Activated B cell treated with CpG ODN at 0.5 μM for 24 hours (primary cell): ENCODE measurements around the gene B3GNT7. TPM values are rescaled to one million over a fixed set of nuclear protein-coding genes. Genes with fewer than 3 reads are reported as not detected.
A peak's percentile ranks its signal among the peaks of the same experiment; 100 is the strongest.

Experiments used
- ATAC-seq: fragments of 200-7000 bp; cut with Tn5 transposase; one replicate; pipeline ENCODE4 v1.10.0; 2021; ENCODE audit warnings: low read depth, mild to moderate bottlenecking, moderate library complexity
- CTCF ChIA-PET: fragments of 350-600 bp; sonication (Branson Sonifier 250); formaldehyde crosslinking; loops from one replicate; lab custom pipeline; 2021; ENCODE audit warnings: antibody characterized with exemption; lab: Charles Lee
- POLR2A ChIA-PET: fragments of 350-600 bp; sonication (Branson Sonifier 250); formaldehyde crosslinking; loops from one replicate; lab custom pipeline; 2021; ENCODE audit warnings: antibody characterized with exemption; lab: Charles Lee
- DNase-seq: peaks from one replicate; pipeline ENCODE4 v3.0.0; 2022
- H3K27ac Mint-ChIP-seq: one replicate; pipeline ENCODE4 v1.8.0; 2020; ENCODE audit warnings: mixed read lengths
- H3K27me3 Mint-ChIP-seq: one replicate; pipeline ENCODE4 v1.8.0; 2021; ENCODE audit warnings: mixed read lengths
- H3K36me3 Mint-ChIP-seq: one replicate; pipeline ENCODE4 v1.8.0; 2021; ENCODE audit warnings: low read depth, mixed read lengths
- H3K4me1 Mint-ChIP-seq: one replicate; pipeline ENCODE4 v1.8.0; 2021; ENCODE audit warnings: mixed read lengths
- H3K4me3 Mint-ChIP-seq: one replicate; pipeline ENCODE4 v1.8.0; 2020; ENCODE audit warnings: mild to moderate bottlenecking, mixed read lengths
- H3K9me3 Mint-ChIP-seq: one replicate; pipeline ENCODE4 v1.8.0; 2020; ENCODE audit warnings: mixed read lengths
- CTCF ChIP-seq: fragments of 200-600 bp; IDR thresholded peaks from one replicate; pipeline ENCODE4 v1.8.0; 2022; ENCODE audit warnings: antibody characterized with exemption, mild to moderate bottlenecking
- intact Hi-C: fragments of 100-400 bp; cut with micrococcal nuclease; formaldehyde crosslinking; loops from one replicate; pipeline ENCODE4 v1.15.1; 2024
- total RNA-seq: library from RNA; stranded (reverse); gene quantifications from 2 replicates; pipeline ENCODE4 v1.2.3, GENCODE V29; 2022

The B3GNT7 gene
- total RNA-seq, 1 donor from 2014 or later: 24.4 TPM

- H3K27me3 Mint-ChIP-seq: no peaks in the 10 kb centered on the region
- H3K4me3 Mint-ChIP-seq: no peak overlapping the region
- ATAC-seq (no peak), DNase-seq (no peak)
- peaks cover 28% of the 10 kb centered on the region for H3K4me1 Mint-ChIP-seq
- CTCF ChIA-PET: no interaction called here
- H3K9me3 Mint-ChIP-seq: no peaks in the 10 kb centered on the region
- intact Hi-C loops: no loop called here
- TF ChIP-seq CTCF: no peak
- POLR2A ChIA-PET: no interaction called here
- H3K36me3 Mint-ChIP-seq: no peaks in the 10 kb centered on the region
- no peak overlapping the region for H3K27ac Mint-ChIP-seq
These were observed 35.1 kb upstream of the B3GNT7 start for GRCh38 chr2:231360401-231360800.

GRCh38 chr2:231360881-231361371 lies 34.6 kb upstream of the B3GNT7 start:
- intact Hi-C loops: no loop called here
- DNase-seq: no peak
- Mint-ChIP-seq H3K9me3 (no peaks in the 10 kb centered on the region), H3K27me3 (no peaks in the 10 kb centered on the region), H3K27ac (no peak overlapping the region), H3K4me3 (no peak overlapping the region), H3K36me3 (no peaks in the 10 kb centered on the region), H3K4me1 (peaks cover 28% of the 10 kb centered on the region)
- no peak for ATAC-seq
- CTCF ChIA-PET: interaction anchor here (1.5 kb wide), 1 partner anchor 62 kb away, joined by 6 read pairs; no protein-coding TSS in a partner anchor
- no peak for TF ChIP-seq CTCF
- POLR2A ChIA-PET: no interaction called here

GRCh38 chr2:231361701-231362554 lies 33.6 kb upstream of the B3GNT7 start:
- H3K9me3 Mint-ChIP-seq: no peaks in the 10 kb centered on the region
- ATAC-seq (peak; percentile 90), DNase-seq (peak; percentile 20)
- no peak for TF ChIP-seq CTCF
- peak overlapping the region; percentile 59 for H3K27ac Mint-ChIP-seq
- H3K4me1 Mint-ChIP-seq: peaks cover 28% of the 10 kb centered on the region
- no peaks in the 10 kb centered on the region for H3K36me3 Mint-ChIP-seq
- no peaks in the 10 kb centered on the region for H3K27me3 Mint-ChIP-seq
- intact Hi-C loops: loop anchor here (1.0 kb wide), 2 partner anchors 31 to 63 kb away; no protein-coding TSS in a partner anchor
- POLR2A ChIA-PET: interaction anchor here (0.7 to 2.1 kb wide), 5 partner anchors 12 to 134 kb away, joined by 3 to 27 read pairs (median 4); partner anchors contain the start of gene NCL
- H3K4me3 Mint-ChIP-seq: peak overlapping the region; percentile 32
- CTCF ChIA-PET: interaction anchor here (1.0 to 1.5 kb wide), 5 partner anchors 32 to 115 kb away, joined by 3 to 8 read pairs (median 5); no protein-coding TSS in a partner anchor

GRCh38 chr2:231362555-231363184 lies 32.8 kb upstream of the B3GNT7 start:
- no peak for TF ChIP-seq CTCF
- no peak for DNase-seq
- no peaks in the 10 kb centered on the region for H3K9me3 Mint-ChIP-seq
- peak overlapping the region; percentile 32 for H3K4me3 Mint-ChIP-seq
- peak overlapping the region; percentile 59 for H3K27ac Mint-ChIP-seq
- H3K36me3 Mint-ChIP-seq: no peaks in the 10 kb centered on the region
- ChIA-PET CTCF (interaction anchor here (1.0 to 1.5 kb wide), 4 partner anchors 31 to 115 kb away, joined by 3 to 8 read pairs (median 4); no protein-coding TSS in a partner anchor), POLR2A (interaction anchor here (0.9 to 2.1 kb wide), 4 partner anchors 13 to 101 kb away, joined by 3 to 27 read pairs (median 6); partner anchors contain the start of gene NCL)
- ATAC-seq: no peak
- peaks cover 28% of the 10 kb centered on the region for H3K4me1 Mint-ChIP-seq
- intact Hi-C loops: loop anchor here (1.0 kb wide), 2 partner anchors 31 to 63 kb away; no protein-coding TSS in a partner anchor
- H3K27me3 Mint-ChIP-seq: no peaks in the 10 kb centered on the region
